ENCODE measurements around the gene LMO1.

LMO1 gene

GRCh38 chr11:8242499-8243280, 21.0 kb downstream of the LMO1 start:
- no peak for DNase-seq (ENCODE audit: low read depth)

GRCh38 chr11:8242118-8242475, 21.6 kb downstream of the LMO1 start:
- no peak for DNase-seq (ENCODE audit: low read depth)

GRCh38 chr11:8241373-8242117, 22.1 kb downstream of the LMO1 start:
- no peak for DNase-seq (ENCODE audit: low read depth)

- no peak for DNase-seq (ENCODE audit: low read depth)
Measured at GRCh38 chr11:8239536-8240228, 24.0 kb downstream of the LMO1 start.

GRCh38 chr11:8239040-8239439, 24.6 kb downstream of the LMO1 start:
- no peak for DNase-seq (ENCODE audit: low read depth)

GRCh38 chr11:8237453-8237852, 26.2 kb downstream of the LMO1 start:
- DNase-seq (ENCODE audit: low read depth), result no peak

GRCh38 chr11:8235925-8236324, 27.8 kb downstream of the LMO1 start:
- no peak for DNase-seq (ENCODE audit: low read depth)

GRCh38 chr11:8234910-8235309, 28.8 kb downstream of the LMO1 start:
- no peak for DNase-seq (ENCODE audit: low read depth)

- no peak for DNase-seq (ENCODE audit: low read depth)
Measured at GRCh38 chr11:8234425-8234821, 29.3 kb downstream of the LMO1 start.

- DNase-seq (ENCODE audit: low read depth), result no peak
Measured at GRCh38 chr11:8233691-8234424, 29.8 kb downstream of the LMO1 start.

GRCh38 chr11:8232849-8233606, 30.6 kb downstream of the LMO1 start:
- DNase-seq (ENCODE audit: low read depth), result no peak

- no peak for DNase-seq (ENCODE audit: low read depth)
Measured at GRCh38 chr11:8232414-8232813, 31.3 kb downstream of the LMO1 start.

- no peak for DNase-seq (ENCODE audit: low read depth)
Measured at GRCh38 chr11:8231979-8232378, 31.7 kb downstream of the LMO1 start.

GRCh38 chr11:8230921-8231847, 32.5 kb downstream of the LMO1 start:
- no peak for DNase-seq (ENCODE audit: low read depth)

GRCh38 chr11:8230178-8230859, 33.4 kb downstream of the LMO1 start:
- DNase-seq (ENCODE audit: low read depth), result no peak

GRCh38 chr11:8229299-8230177, 34.1 kb downstream of the LMO1 start:
- no peak for DNase-seq (ENCODE audit: low read depth)

- DNase-seq (ENCODE audit: low read depth), result no peak
Measured at GRCh38 chr11:8228231-8228630, 35.4 kb downstream of the LMO1 start.
